GM21723 (cell line): Measurements from ENCODE around the gene TRIOBP.

Source experiments
- ATAC-seq: cut with Tn5 transposase; IDR thresholded peaks from one replicate; pipeline ENCODE4 v1.9.1; 2021; ENCODE audit warnings: mild to moderate bottlenecking, moderate library complexity; ENCODE audit not compliant: unreplicated experiment

The TRIOBP gene

GRCh38 chr22:37822079-37822833 is 125.4 kb downstream of the TRIOBP start:
- ATAC-seq: no peak

- ATAC-seq: no peak
These were observed 126.5 kb downstream of the TRIOBP start, which contains the start of gene GALR3 for GRCh38 chr22:37823134-37823985. TSS of gene GALR3 (plus strand) at chr22:37823382. CDS start at chr22:37823407, 25 bp downstream.

GRCh38 chr22:37824674-37825641 is 128.1 kb downstream of the TRIOBP start:
- no peak for ATAC-seq
